GM12873 (cell line): ENCODE data around the gene DYNC2I2.
A peak's percentile ranks its signal among the peaks of the same experiment; 100 is the strongest.

Source experiments
- CTCF ChIP-seq: IDR thresholded peaks from 2 replicates; pipeline ENCODE4 v1.5.1; 2012; ENCODE audit warnings: low read depth, mild to moderate bottlenecking, moderate library complexity, low read length, control low read depth; ENCODE audit not compliant: insufficient read depth; ENCODE audit errors: missing control alignments

The DYNC2I2 gene

GRCh38 chr9:128648206-128648605, 8.4 kb downstream of the DYNC2I2 start:
- TF ChIP-seq CTCF = peak; percentile 41

DNA sequence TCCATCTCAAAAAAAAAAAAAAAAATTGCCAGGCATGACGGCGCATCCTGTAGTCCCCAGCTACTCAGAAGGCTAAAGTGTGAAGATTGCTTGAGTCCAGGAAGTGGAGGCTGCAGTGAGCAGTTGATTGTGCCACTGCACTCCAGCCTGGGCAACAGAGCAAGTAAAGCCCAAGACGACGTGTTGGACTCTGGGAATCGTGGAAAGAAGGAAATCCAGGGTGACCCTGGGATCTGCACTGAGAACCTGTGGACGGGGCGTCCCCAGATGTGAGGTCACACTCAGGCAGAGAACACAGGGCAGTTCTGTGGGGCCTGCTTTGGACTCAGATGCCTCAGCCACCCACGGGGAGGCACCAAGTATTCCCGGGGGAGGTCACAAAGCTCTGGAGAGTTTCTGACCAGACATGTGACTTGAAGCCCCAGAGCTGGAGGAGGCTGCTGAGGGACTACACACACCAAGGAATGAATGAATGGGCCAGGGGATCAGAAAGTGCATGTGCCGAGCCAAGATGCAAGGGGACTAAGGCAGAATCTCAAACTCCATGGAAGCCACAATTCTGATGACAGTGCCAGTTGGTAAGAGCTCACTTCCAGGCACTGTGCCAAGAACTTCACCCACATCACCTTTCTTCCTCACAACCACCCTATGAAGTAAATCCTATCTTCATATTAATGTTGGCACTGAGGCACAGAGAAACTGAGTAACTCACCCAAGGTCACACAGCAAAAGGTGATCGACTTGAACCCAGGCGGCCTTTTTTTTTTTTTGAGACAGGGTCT, 12.9 kb downstream of the DYNC2I2 start:
- TF ChIP-seq CTCF = no peak

GRCh38 chr9:128642675-128643245, 13.9 kb downstream of the DYNC2I2 start:
- no peak for TF ChIP-seq CTCF

GRCh38 chr9:128640603-128641002, 16.0 kb downstream of the DYNC2I2 start:
- no peak for TF ChIP-seq CTCF

GRCh38 chr9:128638580-128638979, 18.1 kb downstream of the DYNC2I2 start:
- TF ChIP-seq CTCF = no peak

- no peak for TF ChIP-seq CTCF
Measured at GRCh38 chr9:128637656-128638055, 19.0 kb downstream of the DYNC2I2 start.

GRCh38 chr9:128636556-128637530, 19.8 kb downstream of the DYNC2I2 start:
- no peak for TF ChIP-seq CTCF
